Fibroblast of skin of scalp (primary cell): ENCODE data around the gene RBM8A. TPM values are rescaled to one million over a fixed set of nuclear protein-coding genes. Genes with fewer than 3 reads are reported as not detected.

Experiments
- DNase-seq: peaks from one replicate; pipeline ENCODE4 v3.0.0-alpha.2; 2013
- polyA plus RNA-seq, 2 experiments: library from polyadenylated mRNA; unstranded; fragments of 120-200 nt; gene quantifications; one replicate each; pipeline ENCODE4 v1.2.1, GENCODE V29; 2013; ENCODE audit not compliant: insufficient read length in 2 of 2

The RBM8A gene
- polyA plus RNA-seq (2013, experiment 1 of 2; ENCODE audit: insufficient read length), result 155 TPM
- 148 TPM for polyA plus RNA-seq (2013, experiment 2 of 2; ENCODE audit: insufficient read length)

GRCh38 chr1:145927063-145927886, at the start of gene RBM8A:
RBM8A (minus strand) TSS chr1:145927484; CDS start chr1:145927426, 58 bp downstream.
- peak; percentile 99 for DNase-seq

- no peak for DNase-seq
These were observed 49.7 kb upstream of the RBM8A start for GRCh38 chr1:145977016-145977415.

- DNase-seq, result no peak
These were observed 47.9 kb upstream of the RBM8A start for GRCh38 chr1:145975216-145975615.

- no peak for DNase-seq
These were observed 47.4 kb upstream of the RBM8A start for GRCh38 chr1:145974721-145975120.

- no peak for DNase-seq
These were observed 45.3 kb upstream of the RBM8A start for GRCh38 chr1:145972580-145972979.

GRCh38 chr1:145967288-145967687, 40.0 kb upstream of the RBM8A start:
- no peak for DNase-seq

- no peak for DNase-seq
These were observed 37.9 kb upstream of the RBM8A start for GRCh38 chr1:145965119-145965744.

- DNase-seq, result peak; percentile 92
These were observed 37.2 kb upstream of the RBM8A start, which contains the start of the genes ANKRD34A and POLR3GL for GRCh38 chr1:145964328-145965118. ANKRD34A (minus strand) TSS chr1:145964575; CDS start chr1:145961759, 2,816 bp downstream. POLR3GL (plus strand) TSS chr1:145964690; CDS start chr1:145974866, 10,176 bp downstream.

- peak; percentile 80 for DNase-seq
These were observed 36.2 kb upstream of the RBM8A start for GRCh38 chr1:145963265-145964019.

GRCh38 chr1:145962157-145963102, 35.1 kb upstream of the RBM8A start:
- DNase-seq, result peak; percentile 50

GRCh38 chr1:145961425-145962156, 34.3 kb upstream of the RBM8A start:
- no peak for DNase-seq

- no peak for DNase-seq
These were observed 33.8 kb upstream of the RBM8A start for GRCh38 chr1:145961109-145961424.

- DNase-seq, result peak; percentile 60
These were observed 33.3 kb upstream of the RBM8A start for GRCh38 chr1:145960468-145961108.

GRCh38 chr1:145959957-145960467, 32.7 kb upstream of the RBM8A start:
- no peak for DNase-seq

- DNase-seq, result no peak
These were observed 32.0 kb upstream of the RBM8A start for GRCh38 chr1:145959333-145959732.

GRCh38 chr1:145958734-145959133, 31.4 kb upstream of the RBM8A start:
- DNase-seq, result no peak

GRCh38 chr1:145957443-145958319, 30.4 kb upstream of the RBM8A start, which contains the start of gene LIX1L:
LIX1L (minus strand) TSS chr1:145958017; CDS start chr1:145957927, 90 bp downstream.
- DNase-seq, result peak; percentile 98

- DNase-seq, result peak; percentile 39
These were observed 29.6 kb upstream of the RBM8A start for GRCh38 chr1:145956781-145957442.
